H1 (cell line): ENCODE measurements around the gene PPP2R2B. TPM values are rescaled to one million over a fixed set of nuclear protein-coding genes. Genes with fewer than 3 reads are reported as not detected.

ENCODE experiments used
- CTCF ChIA-PET: fragments of 300-600 bp; sonication (Branson Sonifier 250); formaldehyde crosslinking; loops from one replicate; lab custom pipeline; 2021; ENCODE audit not compliant: partially characterized antibody; lab: Charles Lee
- POLR2A ChIA-PET: fragments of 300-600 bp; sonication (Branson Sonifier 250); formaldehyde crosslinking; loops from one replicate; lab custom pipeline; 2021; ENCODE audit warnings: inconsistent platforms; ENCODE audit not compliant: partially characterized antibody; lab: Charles Lee
- DNase-seq, 2 experiments: peaks; one replicate each; pipeline versions ENCODE4 v3.0.0 to v3.0.0-alpha.2; 2010 to 2022; ENCODE audit warnings: low spot score in 2 of 2, low read depth in 1 of 2, mixed read lengths in 1 of 2
- FAIRE-seq: peaks from 2 replicates; lab custom pipeline; 2011; peaks lifted over from hg19 to GRCh38; lab: Jason Lieb, UNC
- H2AFZ ChIP-seq: 2 replicates; pipeline ENCODE4 v1.8.1; 2012; ENCODE audit warnings: low read length, inconsistent platforms
- H2AK5ac ChIP-seq: 2 replicates; pipeline ENCODE4 v1.6.1; 2013; ENCODE audit warnings: low read depth, low read length
- H2BK120ac ChIP-seq: replicated peaks from 2 replicates; pipeline ENCODE3; 2013; ENCODE audit warnings: low read depth, low read length, inconsistent platforms
- H2BK12ac ChIP-seq: 2 replicates; pipeline ENCODE4 v1.6.1; 2013; ENCODE audit warnings: low read depth, low read length
- H2BK15ac ChIP-seq: 2 replicates; pipeline ENCODE4 v1.6.1; 2013; ENCODE audit warnings: low read length
- H2BK20ac ChIP-seq: 2 replicates; pipeline ENCODE4 v1.6.1; 2013; ENCODE audit warnings: low read length
- H2BK5ac ChIP-seq: 2 replicates; pipeline ENCODE4 v1.6.1; 2013; ENCODE audit warnings: low read depth, low read length
- H3K14ac ChIP-seq: 2 replicates; pipeline ENCODE4 v1.6.1; 2013; ENCODE audit warnings: inconsistent platforms; ENCODE audit not compliant: insufficient read length
- H3K18ac ChIP-seq: 2 replicates; pipeline ENCODE4 v1.6.1; 2013; ENCODE audit warnings: low read length; ENCODE audit errors: extremely low read depth
- H3K23ac ChIP-seq: 2 replicates; pipeline ENCODE4 v1.6.1; 2013; ENCODE audit warnings: inconsistent platforms; ENCODE audit not compliant: insufficient read length
- H3K23me2 ChIP-seq: 2 replicates; pipeline ENCODE4 v1.6.1; 2013; ENCODE audit warnings: low read depth, low read length
- H3K27ac ChIP-seq: 2 replicates; pipeline ENCODE4 v1.6.1; 2011; ENCODE audit warnings: low read depth, low read length, inconsistent platforms
- H3K27me3 ChIP-seq, 4 experiments: replicated peaks in 1 of 4; 1 replicate in 1 of 4; 2 replicates in 3 of 4; pipeline versions ENCODE4 v1.6.1 to v1.8.1; 2011 to 2013; ENCODE audit warnings: low read length in 3 of 4, mild to moderate bottlenecking in 3 of 4, inconsistent platforms in 2 of 4, mixed read lengths in 2 of 4, moderate library complexity in 1 of 4; ENCODE audit not compliant: control insufficient read depth in 3 of 4, insufficient read depth in 3 of 4; ENCODE audit errors: extremely low read depth in 1 of 4
- H3K36me3 ChIP-seq, 4 experiments: 2 replicates each; pipeline versions ENCODE4 v1.6.1 to v1.8.1; 2011 to 2013; ENCODE audit warnings: mild to moderate bottlenecking in 4 of 4, low read length in 3 of 4, moderate library complexity in 2 of 4, control low read depth in 1 of 4, inconsistent platforms in 1 of 4; ENCODE audit not compliant: insufficient read depth in 4 of 4, control insufficient read depth in 2 of 4
- H3K4ac ChIP-seq: replicated peaks from 2 replicates; pipeline ENCODE3; 2013; ENCODE audit warnings: low read length, low read depth, mixed read lengths, inconsistent platforms; ENCODE audit not compliant: insufficient read length
- H3K4me1 ChIP-seq, 4 experiments: replicated peaks in 1 of 4; 1 replicate in 1 of 4; 2 replicates in 3 of 4; pipeline versions ENCODE4 v1.6.1 to v1.8.1; 2011 to 2013; ENCODE audit warnings: low read length in 3 of 4, inconsistent platforms in 2 of 4, mixed read lengths in 1 of 4; ENCODE audit not compliant: insufficient read depth in 4 of 4, control insufficient read depth in 3 of 4
- H3K4me2 ChIP-seq, 2 experiments: 2 replicates each; pipeline versions ENCODE4 v1.6.1 to v1.8.1; 2011 to 2013; ENCODE audit warnings: low read depth in 2 of 2, low read length in 2 of 2, control low read depth in 1 of 2, inconsistent platforms in 1 of 2, mild to moderate bottlenecking in 1 of 2; ENCODE audit not compliant: insufficient read depth in 1 of 2
- H3K4me3 ChIP-seq, 4 experiments: fragments of 200-600, 300-600 bp in 1 of 4; sonication (generic), shearing (Covaris generic), sonication (Bioruptor Twin) in 1 of 4; 2 replicates each; pipeline versions ENCODE4 v1.5.1 to v1.8.1; 2011 to 2016; ENCODE audit warnings: low read length in 4 of 4, low read depth in 3 of 4, control low read depth in 2 of 4, inconsistent platforms in 2 of 4, mild to moderate bottlenecking in 2 of 4, mixed read lengths in 1 of 4, moderate library complexity in 1 of 4; ENCODE audit not compliant: insufficient read depth in 2 of 4; ENCODE audit errors: extremely low read depth in 1 of 4
- H3K56ac ChIP-seq: replicated peaks from 2 replicates; pipeline ENCODE3; 2013; ENCODE audit warnings: low read depth, mild to moderate bottlenecking, mixed read lengths, low read length, inconsistent platforms; ENCODE audit not compliant: insufficient read length
- H3K79me1 ChIP-seq: 2 replicates; pipeline ENCODE4 v1.6.1; 2013; ENCODE audit warnings: low read depth, low read length, control low read depth
- H3K79me2 ChIP-seq, 2 experiments: 2 replicates each; pipeline versions ENCODE4 v1.6.1 to v1.8.1; 2012 to 2013; ENCODE audit warnings: low read length in 2 of 2, mild to moderate bottlenecking in 2 of 2, inconsistent platforms in 1 of 2; ENCODE audit not compliant: insufficient read depth in 2 of 2, control insufficient read depth in 1 of 2
- H3K9ac ChIP-seq, 4 experiments: replicated peaks in 1 of 4; 1 replicate in 1 of 4; 2 replicates in 3 of 4; pipeline versions ENCODE4 v1.6.1 to v1.8.1; 2011 to 2013; ENCODE audit warnings: low read depth in 3 of 4, low read length in 3 of 4, control low read depth in 2 of 4, mild to moderate bottlenecking in 2 of 4, moderate library complexity in 2 of 4, inconsistent platforms in 1 of 4; ENCODE audit errors: extremely low read depth in 1 of 4
- H3K9me3 ChIP-seq, 2 experiments: 2 replicates each; pipeline versions ENCODE4 v1.6.1 to v1.8.1; 2012 to 2013; ENCODE audit warnings: mild to moderate bottlenecking in 2 of 2, moderate library complexity in 2 of 2, control low read depth in 1 of 2, inconsistent platforms in 1 of 2, low read depth in 1 of 2, low read length in 1 of 2, mixed read lengths in 1 of 2; ENCODE audit not compliant: insufficient read depth in 2 of 2
- H4K20me1 ChIP-seq, 2 experiments: replicated peaks in 1 of 2; 2 replicates each; pipeline versions ENCODE3 to v1.8.1; 2011 to 2013; ENCODE audit warnings: inconsistent platforms in 2 of 2, low read length in 2 of 2, mild to moderate bottlenecking in 1 of 2; ENCODE audit not compliant: insufficient read depth in 2 of 2, control insufficient read depth in 1 of 2
- H4K5ac ChIP-seq: 2 replicates; pipeline ENCODE4 v1.6.1; 2013; ENCODE audit warnings: low read length, low read depth, mixed read lengths, inconsistent platforms; ENCODE audit not compliant: insufficient read length
- H4K8ac ChIP-seq: 2 replicates; pipeline ENCODE4 v1.8.0; 2013; ENCODE audit warnings: mild to moderate bottlenecking, moderate library complexity, low read length, inconsistent platforms; ENCODE audit not compliant: insufficient read depth; ENCODE audit errors: extremely low read depth
- H4K91ac ChIP-seq: replicated peaks from 2 replicates; pipeline ENCODE3; 2013; ENCODE audit warnings: low read length, mixed read lengths, inconsistent platforms; ENCODE audit not compliant: insufficient read length
- ATF2 ChIP-seq: IDR thresholded peaks from 2 replicates; pipeline ENCODE4 v1.6.1; 2012; ENCODE audit warnings: low read length, inconsistent platforms
- BACH1 ChIP-seq: IDR thresholded peaks from 2 replicates; pipeline ENCODE4 v1.6.1; 2012; ENCODE audit warnings: low read length, improper control_type of control experiment
- BCL11A ChIP-seq, 2 experiments: IDR thresholded peaks; one replicate each; pipeline ENCODE4 v1.6.1; 2011; ENCODE audit warnings: low read depth in 2 of 2, low read length in 2 of 2, mild to moderate bottlenecking in 2 of 2
- CHD1 ChIP-seq: IDR thresholded peaks from 2 replicates; pipeline ENCODE4 v1.6.1; 2012; ENCODE audit warnings: low read depth, low read length, improper control_type of control experiment
- CHD2 ChIP-seq: IDR thresholded peaks from 2 replicates; pipeline ENCODE4 v1.6.1; 2012; ENCODE audit warnings: low read length, improper control_type of control experiment
- CREB1 ChIP-seq: IDR thresholded peaks from 2 replicates; pipeline ENCODE4 v1.6.1; 2012; ENCODE audit warnings: inconsistent platforms
- CTBP2 ChIP-seq: IDR thresholded peaks from 2 replicates; pipeline ENCODE4 v1.7.0; 2011; ENCODE audit warnings: borderline replicate concordance, mild to moderate bottlenecking, moderate library complexity, mixed read lengths, low read length; ENCODE audit not compliant: insufficient read depth, insufficient read length
- MAX ChIP-seq: IDR thresholded peaks from 2 replicates; pipeline ENCODE4 v1.6.1; 2012; ENCODE audit warnings: inconsistent platforms
- RNF2 ChIP-seq: fragments of 200-900, 300-1000 bp; sonication (generic); IDR thresholded peaks from 2 replicates; pipeline ENCODE4 v1.7.1; 2016; ENCODE audit warnings: borderline replicate concordance, low read depth, mild to moderate bottlenecking, antibody characterized with exemption, low read length; ENCODE audit not compliant: poor library complexity, severe bottlenecking; ENCODE audit errors: missing control alignments
- SP1 ChIP-seq: IDR thresholded peaks from 2 replicates; pipeline ENCODE4 v1.6.1; 2011; ENCODE audit warnings: low read depth, low read length
- TEAD4 ChIP-seq: IDR thresholded peaks from 2 replicates; pipeline ENCODE4 v1.6.1; 2012; ENCODE audit warnings: low read depth, low read length, inconsistent platforms, mixed read lengths
- USF2 ChIP-seq: IDR thresholded peaks from 2 replicates; pipeline ENCODE4 v1.6.1; 2011; ENCODE audit warnings: low read length, improper control_type of control experiment
- WGBS, 2 experiments: shearing (Covaris generic) in 1 of 2; methylation state at CpG; one replicate each; pipeline versions ENCODE4 v1.1.6 to v1.1.7; 2013 to 2015; ENCODE audit warnings: low lambda C conversion rate in 2 of 2, mixed read lengths in 2 of 2, inconsistent platforms in 1 of 2, low coverage in 1 of 2, missing lambda C conversion rate in 1 of 2; ENCODE audit not compliant: insufficient replicate concordance in 2 of 2, insufficient coverage in 1 of 2, insufficient read length in 1 of 2; ENCODE audit errors: extremely low coverage in 1 of 2, missing lambda C conversion rate in 1 of 2; 5-methylcytosine and 5-hydroxymethylcytosine counted together
- polyA plus RNA-seq, 7 experiments: library from polyadenylated mRNA; depleted of rRNA in 3 of 7; stranded (reverse) in 5 of 7; unstranded in 2 of 7; fragments of >200 nt in 5 of 7; fragments of 200-250 nt in 2 of 7; gene quantifications; 1 replicate in 5 of 7; 2 replicates in 1 of 7; 4 replicates in 1 of 7; pipeline versions ENCODE4 v1.2.1 to v1.2.3, GENCODE V29; 2011 to 2013; ENCODE audit warnings: missing spikeins in 2 of 7, mixed read lengths in 2 of 7
- total RNA-seq: library from RNA; stranded (reverse); fragmentation: NEBNext Ultra II Directional; extraction: Animal tissue kit (Norgen Biotek cat#: 25700); gene quantifications from 2 replicates; pipeline ENCODE4 v1.2.1, GENCODE V29; 2021

Gene PPP2R2B
- total and polyA plus RNA-seq, 2 of the 8 experiments (the other 6 are each of a cell fraction or from before 2014, with no cell fraction given) = 21.1 to 37.1 TPM

GRCh38 chr5:146538432-146538831, 340.1 kb downstream of the PPP2R2B start:
- no peak overlapping the region for H3K4me3 ChIP-seq
- H3K27ac ChIP-seq = no peak overlapping the region
- H2BK120ac ChIP-seq = no peak overlapping the region
- CTCF ChIA-PET = interaction anchor here (0.8 to 6.1 kb wide), 11 partner anchors 8 to 650 kb away, joined by 3 to 123 read pairs (median 6); no protein-coding TSS in a partner anchor
- 90% methylated on average over 3 of the region's 3 CpGs; no CpG with 5 or more reads in 1 of the 2 experiments for WGBS, 2 experiments
- no peak overlapping the region for H4K91ac ChIP-seq
- H3K14ac ChIP-seq = no peak overlapping the region
- H3K79me2 ChIP-seq = no peaks in the 10 kb centered on the region
- FAIRE-seq = no peak
- H4K5ac ChIP-seq = no peak overlapping the region
- no peak overlapping the region for H4K8ac ChIP-seq
- POLR2A ChIA-PET = no interaction called here
- H3K79me1 ChIP-seq = no peaks in the 10 kb centered on the region
- no peaks in the 10 kb centered on the region for H3K9me3 ChIP-seq
- no peak overlapping the region for H2BK20ac ChIP-seq
- H3K9ac ChIP-seq = no peak overlapping the region
- no peak overlapping the region for H3K18ac ChIP-seq
- H2BK12ac ChIP-seq = no peak overlapping the region
- no peaks in the 10 kb centered on the region for H3K27me3 ChIP-seq
- H4K20me1 ChIP-seq = no peaks in the 10 kb centered on the region
- no peak overlapping the region for H3K23ac ChIP-seq
- H3K56ac ChIP-seq = no peak overlapping the region
- H3K4me1 ChIP-seq = peaks cover 2 to 6% (median 3%) of the 10 kb centered on the region in 4 experiments; a peak in 5 of 7 replicates
- H2BK5ac ChIP-seq = no peak overlapping the region
- H3K4ac ChIP-seq = no peak overlapping the region
- H2AK5ac ChIP-seq = no peak overlapping the region
- no peak for DNase-seq
- no peak overlapping the region for H2BK15ac ChIP-seq
- H3K4me2 ChIP-seq = no peak overlapping the region
- H3K23me2 ChIP-seq = no peaks in the 10 kb centered on the region
- no peak overlapping the region for H2AFZ ChIP-seq
- H3K36me3 ChIP-seq = no peaks in the 10 kb centered on the region
- TF ChIP-seq RNF2 = no peak
- TF ChIP-seq USF2 = no peak
- TF ChIP-seq TEAD4 = no peak
- TF ChIP-seq BACH1 = no peak
- no peak for TF ChIP-seq BCL11A (IDR thresholded peaks at IDR 0.05; ENCODE audit: low read depth in 2 of 2, low read length in 2 of 2)
- no peak for TF ChIP-seq CREB1
- TF ChIP-seq CTBP2 = no peak
- TF ChIP-seq ATF2 = no peak
- no peak for TF ChIP-seq CHD2
- no peak for TF ChIP-seq SP1
- no peak for TF ChIP-seq CHD1
- TF ChIP-seq MAX = no peak
